Ureter (tissue), 1 donor: ENCODE measurements around the gene ZNF639. TPM values are rescaled to one million over a fixed set of nuclear protein-coding genes. Genes with fewer than 3 reads are reported as not detected.

Experiments
- total RNA-seq: library from RNA; stranded (reverse); gene quantifications from one replicate; pipeline ENCODE4 v1.2.4, GENCODE V29; 2023
- donor health status: DM: yes; HTN: yes; CAD: no.

ZNF639 gene
- total RNA-seq, 1 donor from 2014 or later, result 32.7 TPM

Other genes starting within 250 kb of the ZNF639 start
- gene PIK3CA, start 174.7 kb upstream of the ZNF639 start, total RNA-seq, result 22.5 TPM
- 5.9 TPM for gene KCNMB3, start 71.9 kb upstream of the ZNF639 start, total RNA-seq
- 56.0 TPM for gene MFN1, start 24.7 kb downstream of the ZNF639 start, total RNA-seq
- 19.5 TPM for gene GNB4, start 128.4 kb downstream of the ZNF639 start, total RNA-seq
- 45.8 TPM for gene ACTL6A, start 239.9 kb downstream of the ZNF639 start, total RNA-seq